ENCODE results near the gene RIC8A.
"Not testable (repeated sequence)": the region's sequence is repeated elsewhere in the genome, so short reads cannot be mapped to it uniquely, and the experiment has no call there.

The RIC8A gene

GRCh38 chr11:207208-207862, at the start of gene RIC8A, which contains the start of gene BET1L:
Gene RIC8A, plus strand, starts transcription at chr11:207708. Its CDS starts 1,147 bp downstream, at chr11:208855.
Gene BET1L, minus strand, starts transcription at chr11:207399. Its CDS starts 78 bp downstream, at chr11:207321.
- Histone ChIP-seq H3K36me3 (ENCODE audit: control insufficient read depth, insufficient read depth, low read length) (peaks cover 21% of the 10 kb centered on the region), H3K9ac (ENCODE audit: low read length) (peak within 1 kb of the TSS; percentile 97), H3K9me3 (ENCODE audit: control insufficient read depth, low read length) (no peaks in the 10 kb centered on the region), H3K27me3 (ENCODE audit: control insufficient read depth, insufficient read depth, low read length) (no peaks in the 10 kb centered on the region), H3K4me1 (ENCODE audit: control insufficient read depth, insufficient read depth, low read length) (peaks cover 29% of the 10 kb centered on the region), H3K4me3 (ENCODE audit: low read length) (peak within 1 kb of the TSS; percentile 89)

- H3K9me3 ChIP-seq (ENCODE audit: control insufficient read depth, low read length); H3K36me3 ChIP-seq (ENCODE audit: control insufficient read depth, insufficient read depth, low read length); H3K4me3 ChIP-seq (ENCODE audit: low read length); H3K9ac ChIP-seq (ENCODE audit: low read length); H3K4me1 ChIP-seq (ENCODE audit: control insufficient read depth, insufficient read depth, low read length); H3K27me3 ChIP-seq (ENCODE audit: control insufficient read depth, insufficient read depth, low read length): not testable (repeated sequence)
Observed at GRCh38 chr11:180242-180641, 27.3 kb upstream of the RIC8A start.

DNA sequence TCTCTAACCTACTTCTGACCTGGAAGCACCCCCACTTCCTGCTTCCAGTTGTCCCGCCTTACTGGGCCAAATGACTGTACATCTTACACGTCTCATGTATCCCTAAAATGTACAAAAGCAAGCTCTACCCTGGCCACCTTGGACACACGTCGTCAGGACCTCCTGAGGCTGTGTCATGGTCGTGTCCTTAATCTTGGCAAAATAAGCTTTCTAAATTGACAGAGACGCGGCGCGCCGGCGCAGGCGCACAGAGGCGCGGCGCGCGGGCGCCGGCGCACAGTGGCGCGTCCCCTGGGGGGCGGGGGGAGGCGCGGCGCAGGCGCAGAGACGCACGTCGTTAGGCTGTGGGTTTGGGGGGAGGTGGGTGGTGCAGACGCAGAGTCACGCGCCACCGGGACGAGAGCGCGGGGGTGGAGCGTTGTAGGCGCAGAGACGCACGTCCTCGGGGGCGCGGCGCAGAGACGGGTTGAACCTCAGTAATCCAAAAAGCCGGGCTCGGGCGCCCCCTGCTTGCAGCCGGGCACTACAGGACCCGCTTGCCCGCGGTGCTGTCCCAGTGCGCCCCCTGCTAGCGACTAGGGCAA, 18.2 kb upstream of the RIC8A start:
- not testable (repeated sequence) for H3K27me3 ChIP-seq (ENCODE audit: control insufficient read depth, insufficient read depth, low read length); H3K36me3 ChIP-seq (ENCODE audit: control insufficient read depth, insufficient read depth, low read length); H3K9ac ChIP-seq (ENCODE audit: low read length); H3K4me3 ChIP-seq (ENCODE audit: low read length); H3K9me3 ChIP-seq (ENCODE audit: control insufficient read depth, low read length); H3K4me1 ChIP-seq (ENCODE audit: control insufficient read depth, insufficient read depth, low read length)

DNA sequence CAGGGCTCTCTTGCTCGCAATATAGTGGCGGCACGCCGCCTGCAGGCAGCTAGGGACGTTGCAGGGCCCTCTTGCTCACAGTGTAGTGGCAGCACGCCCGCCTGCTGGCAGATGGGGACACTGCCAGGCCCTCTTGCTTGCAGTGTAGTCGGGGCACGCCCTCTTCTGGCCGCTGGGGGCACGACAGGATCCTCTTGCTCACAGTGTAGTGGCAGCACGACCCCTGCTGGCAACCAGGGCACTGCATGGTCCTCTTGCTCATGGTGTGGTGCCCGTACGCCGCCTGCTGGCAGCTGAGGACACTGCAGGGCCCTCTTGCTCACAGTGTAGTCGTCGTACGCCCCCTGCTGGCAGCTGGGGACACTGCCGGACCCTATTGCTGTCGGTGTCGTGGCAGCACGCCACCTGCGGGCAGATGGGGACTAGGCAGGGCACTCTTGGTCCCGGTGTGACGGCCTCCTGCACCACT, 17.6 kb upstream of the RIC8A start:
- H3K9me3 ChIP-seq (ENCODE audit: control insufficient read depth, low read length); H3K27me3 ChIP-seq (ENCODE audit: control insufficient read depth, insufficient read depth, low read length); H3K9ac ChIP-seq (ENCODE audit: low read length); H3K4me3 ChIP-seq (ENCODE audit: low read length); H3K4me1 ChIP-seq (ENCODE audit: control insufficient read depth, insufficient read depth, low read length); H3K36me3 ChIP-seq (ENCODE audit: control insufficient read depth, insufficient read depth, low read length): not testable (repeated sequence)

DNA sequence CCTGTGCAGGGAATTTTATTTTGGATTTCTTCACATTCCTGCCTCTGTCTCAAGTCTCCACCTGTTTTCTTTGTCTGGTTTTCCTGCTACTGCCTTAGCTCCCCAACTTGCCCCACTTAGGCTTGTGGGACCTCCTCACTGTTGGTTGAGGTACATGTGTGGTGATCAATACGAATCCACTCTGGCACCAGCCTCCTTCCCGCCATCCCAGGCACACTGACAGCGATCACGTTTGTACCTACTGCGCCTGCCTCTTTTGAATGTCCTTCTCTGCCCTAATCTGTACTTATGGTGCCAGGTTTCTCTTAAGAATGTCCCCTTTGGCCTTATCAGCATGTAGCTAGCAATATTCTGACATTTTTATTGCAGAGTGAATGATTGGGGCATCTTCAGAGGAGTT, 17.0 kb upstream of the RIC8A start:
- H3K4me1 ChIP-seq (ENCODE audit: control insufficient read depth, insufficient read depth, low read length); H3K36me3 ChIP-seq (ENCODE audit: control insufficient read depth, insufficient read depth, low read length); H3K27me3 ChIP-seq (ENCODE audit: control insufficient read depth, insufficient read depth, low read length); H3K4me3 ChIP-seq (ENCODE audit: low read length); H3K9ac ChIP-seq (ENCODE audit: low read length); H3K9me3 ChIP-seq (ENCODE audit: control insufficient read depth, low read length): not testable (repeated sequence)

- not testable (repeated sequence) for H3K4me3 ChIP-seq (ENCODE audit: low read length); H3K27me3 ChIP-seq (ENCODE audit: control insufficient read depth, insufficient read depth, low read length); H3K9ac ChIP-seq (ENCODE audit: low read length); H3K9me3 ChIP-seq (ENCODE audit: control insufficient read depth, low read length); H3K36me3 ChIP-seq (ENCODE audit: control insufficient read depth, insufficient read depth, low read length); H3K4me1 ChIP-seq (ENCODE audit: control insufficient read depth, insufficient read depth, low read length)
Observed at GRCh38 chr11:191490-192478, 15.7 kb upstream of the RIC8A start.

GRCh38 chr11:192674-193128, 14.8 kb upstream of the RIC8A start, which contains the start of gene SCGB1C1:
Gene SCGB1C1, plus strand, starts transcription at chr11:193078. Its CDS starts 22 bp downstream, at chr11:193100.
- H3K9ac ChIP-seq (ENCODE audit: low read length); H3K27me3 ChIP-seq (ENCODE audit: control insufficient read depth, insufficient read depth, low read length); H3K9me3 ChIP-seq (ENCODE audit: control insufficient read depth, low read length); H3K36me3 ChIP-seq (ENCODE audit: control insufficient read depth, insufficient read depth, low read length); H3K4me1 ChIP-seq (ENCODE audit: control insufficient read depth, insufficient read depth, low read length); H3K4me3 ChIP-seq (ENCODE audit: low read length): not testable (repeated sequence)

DNA sequence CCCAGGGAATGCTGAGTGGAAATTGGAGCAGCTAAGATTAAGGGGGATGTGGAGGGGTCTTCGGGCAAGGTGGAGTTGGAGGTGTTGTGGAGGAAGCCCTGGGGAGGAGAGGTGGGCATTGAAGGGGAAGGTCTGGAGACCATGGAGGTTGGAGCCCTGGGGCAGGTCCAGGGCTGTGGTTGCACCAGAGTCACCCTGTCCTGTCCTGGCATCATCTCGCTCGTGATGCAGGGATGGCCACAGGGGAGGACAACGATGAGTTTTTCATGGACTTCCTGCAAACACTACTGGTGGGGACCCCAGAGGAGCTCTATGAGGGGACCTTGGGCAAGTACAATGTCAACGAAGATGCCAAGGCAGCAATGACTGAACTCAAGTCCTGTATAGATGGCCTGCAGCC, 14.0 kb upstream of the RIC8A start:
- not testable (repeated sequence) for H3K36me3 ChIP-seq (ENCODE audit: control insufficient read depth, insufficient read depth, low read length); H3K9ac ChIP-seq (ENCODE audit: low read length); H3K9me3 ChIP-seq (ENCODE audit: control insufficient read depth, low read length); H3K4me3 ChIP-seq (ENCODE audit: low read length); H3K27me3 ChIP-seq (ENCODE audit: control insufficient read depth, insufficient read depth, low read length); H3K4me1 ChIP-seq (ENCODE audit: control insufficient read depth, insufficient read depth, low read length)

- H3K9me3 ChIP-seq (ENCODE audit: control insufficient read depth, low read length), result no peaks in the 10 kb centered on the region
- H3K4me1 ChIP-seq (ENCODE audit: control insufficient read depth, insufficient read depth, low read length), result no peaks in the 10 kb centered on the region
- no peaks in the 10 kb centered on the region for H3K36me3 ChIP-seq (ENCODE audit: control insufficient read depth, insufficient read depth, low read length)
- H3K27me3 ChIP-seq (ENCODE audit: control insufficient read depth, insufficient read depth, low read length), result no peaks in the 10 kb centered on the region
- H3K9ac ChIP-seq (ENCODE audit: low read length), result no peak overlapping the region
- H3K4me3 ChIP-seq (ENCODE audit: low read length), result no peak overlapping the region
Observed at GRCh38 chr11:196786-197731, 10.4 kb upstream of the RIC8A start.

- no peaks in the 10 kb centered on the region for H3K9me3 ChIP-seq (ENCODE audit: control insufficient read depth, low read length)
Observed at GRCh38 chr11:197741-198235, 9.7 kb upstream of the RIC8A start.

DNA sequence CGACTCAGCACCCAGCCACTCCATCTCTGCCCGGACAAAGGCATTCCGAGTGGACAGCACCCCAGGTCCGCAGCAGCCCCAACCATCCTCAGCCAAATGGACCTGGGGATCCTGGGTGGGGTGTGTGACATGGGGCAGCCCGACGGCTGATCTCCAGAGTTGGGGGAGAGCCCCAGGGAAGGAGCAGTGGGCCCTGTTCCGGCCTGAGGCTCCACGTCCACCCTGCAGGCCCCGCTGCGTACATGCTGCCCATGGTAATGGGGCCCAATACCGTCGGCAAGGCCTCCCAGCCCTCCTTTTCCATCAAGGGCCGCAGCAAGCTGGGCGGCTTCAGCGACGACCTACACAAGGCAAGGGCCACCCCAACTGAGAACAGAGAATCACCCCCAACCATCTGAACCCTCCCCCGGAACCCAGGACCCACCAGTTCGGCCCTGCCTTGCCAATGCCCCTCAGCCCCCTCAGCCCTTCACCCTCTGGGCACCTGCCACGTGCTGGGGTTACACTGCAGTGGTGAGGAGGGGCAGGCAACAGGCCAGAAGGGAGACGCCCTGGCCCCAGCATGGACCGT, 9.2 kb upstream of the RIC8A start:
- no peaks in the 10 kb centered on the region for H3K4me1 ChIP-seq (ENCODE audit: control insufficient read depth, insufficient read depth, low read length)
- H3K4me3 ChIP-seq (ENCODE audit: low read length), result no peak overlapping the region
- H3K9me3 ChIP-seq (ENCODE audit: control insufficient read depth, low read length), result no peaks in the 10 kb centered on the region
- no peaks in the 10 kb centered on the region for H3K27me3 ChIP-seq (ENCODE audit: control insufficient read depth, insufficient read depth, low read length)
- no peak overlapping the region for H3K9ac ChIP-seq (ENCODE audit: low read length)
- H3K36me3 ChIP-seq (ENCODE audit: control insufficient read depth, insufficient read depth, low read length), result peaks cover 1% of the 10 kb centered on the region

More at GRCh38 chr11:197741-198235, 9.7 kb upstream of the RIC8A start:
- Histone ChIP-seq H3K4me1 (ENCODE audit: control insufficient read depth, insufficient read depth, low read length) (no peaks in the 10 kb centered on the region), H3K4me3 (ENCODE audit: low read length) (no peak overlapping the region), H3K27me3 (ENCODE audit: control insufficient read depth, insufficient read depth, low read length) (no peaks in the 10 kb centered on the region), H3K36me3 (ENCODE audit: control insufficient read depth, insufficient read depth, low read length) (no peaks in the 10 kb centered on the region), H3K9ac (ENCODE audit: low read length) (no peak overlapping the region)
